SH-SY5Y (cell line): Measurements from ENCODE around the gene AURKB.

Experiments
- GATA2 ChIP-seq: IDR thresholded peaks from 2 replicates; pipeline ENCODE4 v1.6.1; 2011; ENCODE audit warnings: mild to moderate bottlenecking, low read depth, low read length
- GATA3 ChIP-seq: IDR thresholded peaks from 2 replicates; pipeline ENCODE4 v1.6.1; 2011; ENCODE audit warnings: low read depth, mild to moderate bottlenecking, low read length, moderate library complexity

DNA sequence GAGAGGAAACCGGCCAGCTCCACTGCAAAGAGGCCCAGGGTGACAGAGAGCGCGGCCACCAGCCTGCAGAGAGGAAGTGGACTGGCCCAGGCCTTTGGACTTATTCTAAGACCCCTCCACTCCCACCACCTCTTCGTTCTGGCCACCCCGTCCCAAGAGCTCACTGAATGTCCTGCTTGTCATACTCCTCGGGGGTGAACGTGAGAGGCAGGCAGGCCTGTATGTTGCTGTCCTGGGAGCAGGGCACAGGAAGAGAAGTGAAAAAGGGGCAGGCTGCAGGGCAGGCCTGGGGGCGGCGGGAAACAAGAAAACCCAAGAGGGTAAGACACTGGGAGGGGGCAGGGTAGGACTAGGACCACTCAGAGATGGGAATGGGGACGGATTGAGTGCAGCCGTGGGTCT lies 34.6 kb downstream of the AURKB start:
- TF ChIP-seq GATA3 = no peak
- TF ChIP-seq GATA2 = no peak
